Effector memory CD8-positive, alpha-beta T cell (primary cell): ENCODE measurements around the gene ELMO2.

Experiments
- ATAC-seq: fragments of 150-1000 bp; cut with Tn5 transposase; replicated peaks from 2 replicates; pipeline ENCODE4 v1.10.0; 2021; ENCODE audit warnings: mild to moderate bottlenecking, moderate library complexity
- DNase-seq, 3 experiments: peaks; one replicate each; pipeline ENCODE4 v3.0.0; 2021
- H3K27ac Mint-ChIP-seq, 2 donors: one replicate each; pipeline ENCODE4 v1.8.0; 2022; ENCODE audit warnings: mild to moderate bottlenecking in 2 of 2, mixed read lengths in 2 of 2, moderate library complexity in 2 of 2
- H3K27me3 Mint-ChIP-seq, 2 donors: one replicate each; pipeline ENCODE4 v1.8.0; 2022; ENCODE audit warnings: mixed read lengths in 2 of 2
- H3K36me3 Mint-ChIP-seq: one replicate; pipeline ENCODE4 v1.8.0; 2022; ENCODE audit warnings: mild to moderate bottlenecking, moderate library complexity, mixed read lengths; ENCODE audit not compliant: insufficient read depth
- H3K4me1 Mint-ChIP-seq, 2 donors: one replicate each; pipeline ENCODE4 v1.8.0; 2022; ENCODE audit warnings: low read depth in 2 of 2, mixed read lengths in 2 of 2
- H3K4me3 Mint-ChIP-seq, 2 donors: one replicate each; pipeline ENCODE4 v1.8.0; 2022; ENCODE audit warnings: mild to moderate bottlenecking in 2 of 2, mixed read lengths in 2 of 2, moderate library complexity in 2 of 2
- H3K9me3 Mint-ChIP-seq, 2 donors: one replicate each; pipeline ENCODE4 v1.8.0; 2022; ENCODE audit warnings: mixed read lengths in 2 of 2

Gene ELMO2

GRCh38 chr20:46334303-46334904 is 72.0 kb downstream of the ELMO2 start:
- H3K4me1 Mint-ChIP-seq: no peaks in the 10 kb centered on the region

GRCh38 chr20:46333161-46333991 is 73.0 kb downstream of the ELMO2 start:
- Mint-ChIP-seq H3K9me3 (no peaks in the 10 kb centered on the region), H3K4me3 (no peak overlapping the region), H3K27me3 (peaks cover 67 to 88% of the 10 kb centered on the region in 2 donors), H3K27ac (no peak overlapping the region), H3K4me1 (no peaks in the 10 kb centered on the region), H3K36me3 (peaks cover 2% of the 10 kb centered on the region)
- DNase-seq (no peak), ATAC-seq (no peak)

More at GRCh38 chr20:46334303-46334904, 72.0 kb downstream of the ELMO2 start:
- H3K27me3 Mint-ChIP-seq: peaks cover 66 to 87% of the 10 kb centered on the region in 2 donors
- no peak overlapping the region for H3K4me3 Mint-ChIP-seq
- no peaks in the 10 kb centered on the region for H3K36me3 Mint-ChIP-seq
- ATAC-seq: no peak
- H3K9me3 Mint-ChIP-seq: no peaks in the 10 kb centered on the region
- DNase-seq: no peak
- H3K27ac Mint-ChIP-seq: no peak overlapping the region

- ATAC-seq (no peak), DNase-seq (no peak)
- Mint-ChIP-seq H3K4me3 (no peak overlapping the region), H3K9me3 (no peaks in the 10 kb centered on the region), H3K27ac (no peak overlapping the region), H3K27me3 (peaks cover 63 to 85% of the 10 kb centered on the region in 2 donors), H3K36me3 (peaks cover 2% of the 10 kb centered on the region), H3K4me1 (no peaks in the 10 kb centered on the region)
Measured at GRCh38 chr20:46332373-46333160, 73.8 kb downstream of the ELMO2 start.

- no peak for ATAC-seq
- peaks cover 2% of the 10 kb centered on the region for H3K36me3 Mint-ChIP-seq
Measured at GRCh38 chr20:46331611-46332361, 74.6 kb downstream of the ELMO2 start.

GRCh38 chr20:46330831-46331371 is 75.5 kb downstream of the ELMO2 start:
- no peak overlapping the region for H3K27ac Mint-ChIP-seq
- H3K9me3 Mint-ChIP-seq: no peaks in the 10 kb centered on the region
- H3K4me1 Mint-ChIP-seq: no peaks in the 10 kb centered on the region
- ATAC-seq: no peak
- peaks cover 54 to 77% of the 10 kb centered on the region in 2 donors for H3K27me3 Mint-ChIP-seq
- no peak overlapping the region for H3K4me3 Mint-ChIP-seq
- peaks cover 2% of the 10 kb centered on the region for H3K36me3 Mint-ChIP-seq
- no peak for DNase-seq

More at GRCh38 chr20:46331611-46332361, 74.6 kb downstream of the ELMO2 start:
- no peaks in the 10 kb centered on the region for H3K4me1 Mint-ChIP-seq
- no peak overlapping the region for H3K27ac Mint-ChIP-seq
- H3K9me3 Mint-ChIP-seq: no peaks in the 10 kb centered on the region
- peaks cover 57 to 77% of the 10 kb centered on the region in 2 donors for H3K27me3 Mint-ChIP-seq
- H3K4me3 Mint-ChIP-seq: no peak overlapping the region
- no peak for DNase-seq

- H3K9me3 Mint-ChIP-seq: no peaks in the 10 kb centered on the region
- peaks cover 2% of the 10 kb centered on the region for H3K36me3 Mint-ChIP-seq
- ATAC-seq: no peak
- no peak for DNase-seq
- H3K27me3 Mint-ChIP-seq: peaks cover 56 to 77% of the 10 kb centered on the region in 2 donors
- no peaks in the 10 kb centered on the region for H3K4me1 Mint-ChIP-seq
- H3K27ac Mint-ChIP-seq: no peak overlapping the region
- no peak overlapping the region for H3K4me3 Mint-ChIP-seq
Measured at GRCh38 chr20:46330072-46330763, 76.2 kb downstream of the ELMO2 start.

DNA sequence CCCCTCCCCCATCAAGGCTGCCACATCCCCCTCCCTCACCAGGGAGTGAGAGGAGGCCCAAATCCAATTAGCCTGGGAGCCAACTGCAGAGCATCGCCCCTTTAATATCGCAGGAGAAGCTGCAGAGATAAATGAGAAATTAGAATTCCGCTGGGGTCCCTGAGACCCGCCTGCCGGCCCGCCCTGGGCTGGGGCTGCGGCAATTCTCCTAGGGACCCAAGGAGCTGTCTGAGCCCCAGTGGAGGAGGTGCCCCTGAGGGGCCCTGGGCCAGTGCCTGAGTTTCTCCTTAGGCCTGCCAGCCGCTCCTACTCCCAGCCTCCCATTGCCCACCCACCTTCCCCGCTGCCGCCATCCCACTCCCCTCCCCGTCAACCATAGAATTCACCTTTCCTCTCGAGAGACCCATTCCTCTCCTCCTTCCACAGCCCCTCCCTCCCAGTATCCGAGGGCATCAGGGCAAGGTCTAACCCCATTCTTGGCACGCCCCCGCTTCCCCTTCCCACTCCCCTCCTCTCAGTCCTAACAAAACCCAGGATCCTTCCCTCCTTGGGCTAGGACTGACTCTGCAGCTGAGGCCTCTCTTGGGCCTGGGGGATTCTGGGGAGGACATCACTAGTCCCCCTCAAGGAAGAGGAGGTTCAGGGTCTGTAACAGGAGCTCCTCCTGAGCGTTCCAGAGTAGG is 78.1 kb downstream of the ELMO2 start:
- DNase-seq: no peak
- Mint-ChIP-seq H3K27ac (no peak overlapping the region), H3K27me3 (peaks cover 48 to 71% of the 10 kb centered on the region in 2 donors)

GRCh38 chr20:46327557-46327956 is 78.9 kb downstream of the ELMO2 start:
- DNase-seq (no peak), ATAC-seq (no peak)
- Mint-ChIP-seq H3K27me3 (peaks cover 47 to 71% of the 10 kb centered on the region in 2 donors), H3K36me3 (peaks cover 2% of the 10 kb centered on the region), H3K4me3 (no peak overlapping the region), H3K9me3 (no peaks in the 10 kb centered on the region), H3K4me1 (no peaks in the 10 kb centered on the region), H3K27ac (no peak overlapping the region)

More for the DNA sequence above, 78.1 kb downstream of the ELMO2 start:
- Mint-ChIP-seq H3K9me3 (no peaks in the 10 kb centered on the region), H3K4me1 (no peaks in the 10 kb centered on the region), H3K36me3 (peaks cover 2% of the 10 kb centered on the region), H3K4me3 (no peak overlapping the region)
- ATAC-seq: no peak

DNA sequence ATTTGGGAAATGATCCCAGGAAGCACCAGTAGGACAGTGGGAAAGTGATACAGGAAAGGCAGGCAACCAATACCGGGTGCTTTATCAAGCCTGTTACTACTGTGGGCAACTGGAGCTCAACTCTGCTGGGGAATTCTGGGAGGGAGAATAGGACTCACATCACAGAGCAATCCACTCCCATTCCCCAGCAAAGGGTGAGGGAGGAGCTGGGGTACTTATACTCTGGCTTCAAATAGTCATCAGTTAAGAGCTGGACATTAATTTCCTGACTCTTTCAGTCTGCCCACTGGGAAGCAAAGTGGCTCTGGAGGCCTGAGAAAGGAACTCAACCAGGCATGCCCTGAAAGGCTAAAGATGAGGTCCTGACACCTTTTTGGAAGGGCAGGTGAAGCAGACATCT is 80.6 kb downstream of the ELMO2 start:
- no peak for DNase-seq
- Mint-ChIP-seq H3K4me1 (no peaks in the 10 kb centered on the region), H3K9me3 (no peaks in the 10 kb centered on the region), H3K27ac (no peak overlapping the region), H3K36me3 (peaks cover 2% of the 10 kb centered on the region), H3K4me3 (no peak overlapping the region), H3K27me3 (peaks cover 58 to 71% of the 10 kb centered on the region in 2 donors)
- no peak for ATAC-seq

GRCh38 chr20:46324960-46325703 is 81.3 kb downstream of the ELMO2 start:
- no peak for ATAC-seq
- peaks cover 58 to 72% of the 10 kb centered on the region in 2 donors for H3K27me3 Mint-ChIP-seq
- H3K9me3 Mint-ChIP-seq: no peaks in the 10 kb centered on the region
- H3K36me3 Mint-ChIP-seq: peaks cover 2% of the 10 kb centered on the region
- DNase-seq: no peak
- H3K27ac Mint-ChIP-seq: no peak overlapping the region
- H3K4me3 Mint-ChIP-seq: no peak overlapping the region
- no peaks in the 10 kb centered on the region for H3K4me1 Mint-ChIP-seq

GRCh38 chr20:46324379-46324778 is 82.0 kb downstream of the ELMO2 start:
- no peak overlapping the region for H3K27ac Mint-ChIP-seq
- H3K4me3 Mint-ChIP-seq: no peak overlapping the region
- peaks cover 59 to 72% of the 10 kb centered on the region in 2 donors for H3K27me3 Mint-ChIP-seq
- DNase-seq (no peak), ATAC-seq (no peak)
- no peaks in the 10 kb centered on the region for H3K9me3 Mint-ChIP-seq
- no peaks in the 10 kb centered on the region for H3K4me1 Mint-ChIP-seq
- peaks cover 2% of the 10 kb centered on the region for H3K36me3 Mint-ChIP-seq
